GM12875 (cell line): Measurements from ENCODE around the gene MAPK14.

Source experiments
- H3K4me3 ChIP-seq: one replicate; pipeline ENCODE4 v1.5.1; 2011; ENCODE audit warnings: low read depth, low read length, control low read depth
- TF ChIP-seq, protein P1 (sequence below): IDR thresholded peaks from 2 replicates; pipeline ENCODE4 v1.5.1; 2011; ENCODE audit warnings: low read depth, mild to moderate bottlenecking, control low read depth, inconsistent platforms, low read length, moderate library complexity, borderline replicate concordance; ENCODE audit not compliant: insufficient read depth

MAPK14 gene

GRCh38 chr6:36131511-36132245 lies 104.1 kb downstream of the MAPK14 start:
- no peak overlapping the region for H3K4me3 ChIP-seq
- TF ChIP-seq, protein P1, sequence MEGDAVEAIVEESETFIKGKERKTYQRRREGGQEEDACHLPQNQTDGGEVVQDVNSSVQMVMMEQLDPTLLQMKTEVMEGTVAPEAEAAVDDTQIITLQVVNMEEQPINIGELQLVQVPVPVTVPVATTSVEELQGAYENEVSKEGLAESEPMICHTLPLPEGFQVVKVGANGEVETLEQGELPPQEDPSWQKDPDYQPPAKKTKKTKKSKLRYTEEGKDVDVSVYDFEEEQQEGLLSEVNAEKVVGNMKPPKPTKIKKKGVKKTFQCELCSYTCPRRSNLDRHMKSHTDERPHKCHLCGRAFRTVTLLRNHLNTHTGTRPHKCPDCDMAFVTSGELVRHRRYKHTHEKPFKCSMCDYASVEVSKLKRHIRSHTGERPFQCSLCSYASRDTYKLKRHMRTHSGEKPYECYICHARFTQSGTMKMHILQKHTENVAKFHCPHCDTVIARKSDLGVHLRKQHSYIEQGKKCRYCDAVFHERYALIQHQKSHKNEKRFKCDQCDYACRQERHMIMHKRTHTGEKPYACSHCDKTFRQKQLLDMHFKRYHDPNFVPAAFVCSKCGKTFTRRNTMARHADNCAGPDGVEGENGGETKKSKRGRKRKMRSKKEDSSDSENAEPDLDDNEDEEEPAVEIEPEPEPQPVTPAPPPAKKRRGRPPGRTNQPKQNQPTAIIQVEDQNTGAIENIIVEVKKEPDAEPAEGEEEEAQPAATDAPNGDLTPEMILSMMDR, result no peak

DNA sequence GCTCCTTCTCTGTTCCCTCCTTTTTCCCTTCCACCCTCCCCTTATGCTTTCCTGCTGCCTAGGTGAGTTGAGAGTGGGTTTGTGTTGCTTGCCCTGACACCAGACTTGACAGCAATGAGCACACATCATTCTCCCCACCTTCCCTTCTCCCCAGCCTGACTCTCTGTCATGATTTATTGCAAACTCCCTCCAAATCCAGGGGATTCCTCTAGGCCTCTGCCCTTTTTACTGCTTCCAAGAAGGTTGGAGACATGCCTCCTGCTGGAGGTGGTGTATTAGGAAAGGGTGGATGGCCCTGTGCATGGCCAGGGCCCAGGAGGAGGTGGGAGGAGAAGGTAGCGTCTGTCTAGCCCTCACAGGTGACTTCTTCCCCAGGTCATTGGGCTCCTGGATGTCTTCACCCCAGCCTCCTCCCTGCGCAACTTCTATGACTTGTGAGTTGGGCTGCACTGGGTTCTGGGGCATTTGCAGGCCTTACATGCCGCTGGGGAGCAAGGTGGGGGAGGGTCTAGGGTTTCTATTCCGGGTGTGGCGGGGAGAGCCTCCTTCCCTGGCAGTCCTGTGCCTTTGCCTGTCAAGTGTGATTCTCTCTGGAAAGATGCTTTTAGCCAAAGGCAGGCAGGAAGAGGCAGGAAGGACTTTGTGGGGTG lies 104.8 kb downstream of the MAPK14 start:
- no peak overlapping the region for H3K4me3 ChIP-seq

DNA sequence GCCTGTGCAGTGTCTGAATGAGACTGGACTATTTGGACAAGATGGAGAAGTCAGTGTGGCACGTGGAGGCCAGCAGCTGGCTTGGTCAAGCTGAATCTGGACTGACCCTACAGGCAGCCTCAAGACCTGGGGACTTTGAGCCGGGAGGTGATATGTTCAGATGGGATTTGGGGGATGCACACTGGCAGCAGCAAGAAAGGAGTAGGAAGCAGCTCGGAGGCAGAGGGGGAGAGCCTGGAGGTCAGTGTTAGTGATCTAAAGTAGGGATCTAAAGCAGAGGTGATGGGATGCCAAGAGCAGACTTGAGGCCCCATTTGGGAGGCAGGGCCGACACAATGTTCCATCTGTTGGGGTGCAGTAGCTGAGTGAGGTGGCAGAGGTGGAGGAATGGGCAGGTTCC lies 105.5 kb downstream of the MAPK14 start:
- TF ChIP-seq, protein P1, result no peak

More for the DNA sequence above, 104.8 kb downstream of the MAPK14 start:
- TF ChIP-seq, protein P1, result no peak

GRCh38 chr6:36133912-36134311 lies 106.3 kb downstream of the MAPK14 start:
- TF ChIP-seq, protein P1, result no peak
- H3K4me3 ChIP-seq, result no peak overlapping the region

More for the DNA sequence above, 105.5 kb downstream of the MAPK14 start:
- H3K4me3 ChIP-seq, result no peak overlapping the region

DNA sequence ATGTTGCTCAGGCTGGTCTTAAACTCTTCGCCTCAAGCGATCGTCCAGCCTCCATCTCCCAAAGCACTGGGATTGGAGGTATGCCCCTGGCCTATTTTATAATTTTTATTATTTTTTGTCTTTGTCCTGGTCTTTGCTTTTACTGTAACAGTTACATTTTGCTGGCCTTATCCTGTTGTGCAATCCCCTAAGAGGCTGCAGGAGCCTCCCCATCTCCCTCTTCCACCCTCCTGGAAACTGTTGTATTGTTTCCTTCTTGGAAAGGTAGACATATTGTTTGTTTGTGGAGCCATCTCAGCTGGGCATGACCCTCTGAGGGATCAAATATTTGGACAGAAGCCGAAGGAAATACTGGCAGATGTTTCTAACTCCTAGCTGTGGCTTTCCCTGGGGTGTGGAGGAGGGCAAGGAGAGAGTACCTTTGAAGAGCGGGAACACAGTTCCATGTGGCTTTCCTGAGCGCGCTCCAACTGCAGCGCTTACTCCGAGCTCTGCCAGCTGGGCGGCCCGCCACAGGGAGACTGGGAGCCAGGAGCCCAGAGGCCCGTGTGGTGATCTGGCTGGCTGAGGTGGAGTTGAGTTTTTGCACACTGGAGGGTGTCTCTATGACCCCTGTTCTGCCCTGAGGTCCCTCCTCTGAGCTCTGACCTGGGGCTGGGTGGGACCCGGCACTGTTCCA lies 107.6 kb downstream of the MAPK14 start:
- TF ChIP-seq, protein P1, result no peak
- no peak overlapping the region for H3K4me3 ChIP-seq

DNA sequence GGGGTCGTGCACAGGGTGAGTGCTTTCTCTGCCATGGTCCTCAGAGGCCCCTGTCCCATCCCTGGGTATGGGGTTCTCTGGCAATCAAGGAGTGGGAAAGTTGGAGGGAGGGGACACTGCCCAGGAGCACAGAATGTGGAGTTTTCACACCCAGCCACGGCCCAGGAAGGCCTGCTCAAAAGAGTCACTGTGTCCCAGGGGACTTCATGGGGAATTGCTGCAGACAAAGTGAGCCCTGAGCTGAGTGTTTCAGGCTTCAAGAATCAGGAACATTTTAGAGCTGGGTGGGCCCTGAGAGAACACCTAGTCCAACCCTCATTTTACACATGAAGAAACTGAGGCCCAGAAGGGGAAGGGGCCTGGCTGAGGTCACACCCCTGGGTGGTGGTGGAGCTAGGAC lies 108.4 kb downstream of the MAPK14 start:
- H3K4me3 ChIP-seq, result no peak overlapping the region
- TF ChIP-seq, protein P1, result no peak

DNA sequence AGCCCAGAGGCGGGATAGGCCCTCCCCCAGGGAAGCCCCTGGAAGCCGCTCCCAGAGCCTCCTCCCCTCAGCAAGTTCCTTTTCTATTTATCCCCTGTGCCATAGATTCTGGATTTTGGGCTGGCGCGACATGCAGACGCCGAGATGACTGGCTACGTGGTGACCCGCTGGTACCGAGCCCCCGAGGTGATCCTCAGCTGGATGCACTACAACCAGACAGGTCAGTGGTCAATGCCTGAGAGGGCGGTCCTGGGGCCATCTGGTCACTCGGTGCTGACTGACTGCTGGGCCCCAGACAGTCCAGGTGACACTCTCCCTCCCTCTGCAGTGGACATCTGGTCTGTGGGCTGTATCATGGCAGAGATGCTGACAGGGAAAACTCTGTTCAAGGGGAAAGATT lies 108.9 kb downstream of the MAPK14 start:
- H3K4me3 ChIP-seq, result no peak overlapping the region
- TF ChIP-seq, protein P1, result no peak
